ENCODE measurements around the gene HOXA9.

The HOXA9 gene

GRCh38 chr7:27130540-27131389, 34.6 kb downstream of the HOXA9 start, which contains the start of gene HOXA4:
Gene HOXA4 (minus strand): TSS chr7:27130757. CDS start chr7:27130733, 24 bp downstream.
- ATAC-seq, result peak; percentile 71
- TF ChIP-seq ESRRG (CRISPR knock-in tag; IDR thresholded peaks at IDR 0.05) (no peak), PPARA (CRISPR knock-in tag; IDR thresholded peaks at IDR 0.05; ENCODE audit: borderline replicate concordance) (no peak), TSHZ2 (CRISPR knock-in tag; IDR thresholded peaks at IDR 0.05) (no peak), OSR1 (CRISPR knock-in tag; IDR thresholded peaks at IDR 0.05) (no peak), ARNTL (CRISPR knock-in tag; IDR thresholded peaks at IDR 0.05; ENCODE audit: borderline replicate concordance, low read depth) (no peak), ZC3H10 (CRISPR knock-in tag; IDR thresholded peaks at IDR 0.05) (no peak)

- TF ChIP-seq CSDC2 (CRISPR knock-in tag; IDR thresholded peaks at IDR 0.05), result no peak
- no peak for TF ChIP-seq ARNTL (CRISPR knock-in tag; IDR thresholded peaks at IDR 0.05; ENCODE audit: borderline replicate concordance, low read depth)
- TF ChIP-seq SNAI2 (CRISPR knock-in tag; IDR thresholded peaks at IDR 0.05), result no peak
- no peak for TF ChIP-seq ESRRG (CRISPR knock-in tag; IDR thresholded peaks at IDR 0.05)
- TF ChIP-seq POU6F1 (CRISPR knock-in tag; IDR thresholded peaks at IDR 0.05; ENCODE audit: borderline replicate concordance, low read depth), result no peak
- TF ChIP-seq TCF4 (CRISPR knock-in tag; IDR thresholded peaks at IDR 0.05; ENCODE audit: borderline replicate concordance), result no peak
- no peak for TF ChIP-seq CSRNP3 (CRISPR knock-in tag; IDR thresholded peaks at IDR 0.05)
- no peak for TF ChIP-seq ZFP3 (CRISPR knock-in tag; IDR thresholded peaks at IDR 0.05)
- TF ChIP-seq OSR1 (CRISPR knock-in tag; IDR thresholded peaks at IDR 0.05), result no peak
- no peak for TF ChIP-seq ZFP30 (CRISPR knock-in tag; IDR thresholded peaks at IDR 0.05)
- no peak for TF ChIP-seq CREB5 (CRISPR knock-in tag; IDR thresholded peaks at IDR 0.05; ENCODE audit: low read depth)
- TF ChIP-seq TSHZ2 (CRISPR knock-in tag; IDR thresholded peaks at IDR 0.05), result no peak
- no peak for TF ChIP-seq PATZ1 (CRISPR knock-in tag; IDR thresholded peaks at IDR 0.05; ENCODE audit: borderline replicate concordance)
- TF ChIP-seq ZNF565 (CRISPR knock-in tag; conservative IDR thresholded peaks at IDR 0.05; ENCODE audit: low read depth), result no peak
- ATAC-seq, result no peak
These were observed 35.4 kb downstream of the HOXA9 start for GRCh38 chr7:27129729-27130539.
